ENCODE results near the gene HECW1.

The HECW1 gene

DNA sequence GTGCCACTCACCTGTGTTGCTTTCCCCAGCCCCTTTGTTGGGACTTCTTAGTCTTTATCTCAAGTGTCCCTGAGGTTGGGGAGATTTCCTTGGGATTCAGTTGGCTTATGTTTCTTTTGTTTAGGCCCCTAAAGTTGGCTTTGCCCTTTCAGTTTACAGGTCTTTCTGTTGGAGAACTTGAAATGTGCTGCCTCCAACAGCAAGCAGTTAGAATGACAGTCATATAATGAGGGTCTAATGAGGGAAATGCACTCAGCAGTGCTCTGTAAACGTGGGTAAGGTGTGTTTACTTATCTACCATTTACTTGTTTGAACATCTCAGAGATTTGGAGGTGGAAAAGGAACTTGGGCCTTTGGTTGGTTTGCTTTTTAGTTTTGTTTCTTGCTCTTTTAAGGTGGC is 279.1 kb downstream of the HECW1 start:
- Histone ChIP-seq H3K27me3 (ENCODE audit: control insufficient read depth, insufficient read depth, low read length) (no peaks in the 10 kb centered on the region), H3K4me3 (ENCODE audit: low read depth, low read length) (no peak overlapping the region), H3K9me3 (ENCODE audit: control insufficient read depth, insufficient read depth, low read length) (peaks cover 4% of the 10 kb centered on the region), H3K4me1 (ENCODE audit: control insufficient read depth, insufficient read depth, low read length) (peaks cover 14% of the 10 kb centered on the region), H3K9ac (ENCODE audit: low read depth, low read length) (no peak overlapping the region), H3K36me3 (ENCODE audit: control insufficient read depth, insufficient read depth, low read length) (no peaks in the 10 kb centered on the region)

DNA sequence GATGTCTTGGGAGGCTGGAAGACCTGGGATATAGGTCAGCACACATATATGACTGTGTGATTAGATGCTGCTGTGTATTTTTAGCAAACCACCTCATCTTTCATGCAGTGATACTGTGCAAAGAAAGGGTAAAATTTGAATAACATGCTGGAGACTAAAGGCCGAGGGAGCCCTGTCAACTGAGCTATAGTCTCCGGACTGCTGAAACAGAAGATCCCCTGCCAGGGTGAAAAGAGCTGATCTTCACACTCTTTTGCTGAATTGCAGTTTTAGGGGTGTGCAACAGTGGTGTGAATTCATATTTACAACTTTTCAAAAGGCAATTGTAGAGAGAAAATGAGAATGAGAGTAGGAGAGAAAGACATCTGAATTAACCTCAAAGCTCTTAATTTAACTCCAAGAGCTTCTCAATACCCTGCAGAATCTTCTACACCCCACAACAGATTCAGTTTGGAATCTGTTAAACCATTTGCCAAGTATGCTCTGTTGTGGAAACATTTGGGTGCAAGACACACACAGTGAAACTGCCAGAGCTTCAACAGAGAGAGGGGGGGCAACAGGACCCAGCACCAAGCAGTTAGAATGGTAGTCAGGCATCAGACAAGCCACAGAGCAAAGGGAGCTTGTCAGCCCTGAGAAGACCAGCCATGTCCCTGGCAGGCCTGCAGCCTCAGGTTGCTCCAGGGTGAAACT is 280.3 kb downstream of the HECW1 start:
- peaks cover 4% of the 10 kb centered on the region for H3K9me3 ChIP-seq (ENCODE audit: control insufficient read depth, insufficient read depth, low read length)
- no peaks in the 10 kb centered on the region for H3K27me3 ChIP-seq (ENCODE audit: control insufficient read depth, insufficient read depth, low read length)
- H3K9ac ChIP-seq (ENCODE audit: low read depth, low read length), result peak overlapping the region; percentile 2
- peaks cover 20% of the 10 kb centered on the region for H3K4me1 ChIP-seq (ENCODE audit: control insufficient read depth, insufficient read depth, low read length)
- H3K4me3 ChIP-seq (ENCODE audit: low read depth, low read length), result no peak overlapping the region
- no peaks in the 10 kb centered on the region for H3K36me3 ChIP-seq (ENCODE audit: control insufficient read depth, insufficient read depth, low read length)

DNA sequence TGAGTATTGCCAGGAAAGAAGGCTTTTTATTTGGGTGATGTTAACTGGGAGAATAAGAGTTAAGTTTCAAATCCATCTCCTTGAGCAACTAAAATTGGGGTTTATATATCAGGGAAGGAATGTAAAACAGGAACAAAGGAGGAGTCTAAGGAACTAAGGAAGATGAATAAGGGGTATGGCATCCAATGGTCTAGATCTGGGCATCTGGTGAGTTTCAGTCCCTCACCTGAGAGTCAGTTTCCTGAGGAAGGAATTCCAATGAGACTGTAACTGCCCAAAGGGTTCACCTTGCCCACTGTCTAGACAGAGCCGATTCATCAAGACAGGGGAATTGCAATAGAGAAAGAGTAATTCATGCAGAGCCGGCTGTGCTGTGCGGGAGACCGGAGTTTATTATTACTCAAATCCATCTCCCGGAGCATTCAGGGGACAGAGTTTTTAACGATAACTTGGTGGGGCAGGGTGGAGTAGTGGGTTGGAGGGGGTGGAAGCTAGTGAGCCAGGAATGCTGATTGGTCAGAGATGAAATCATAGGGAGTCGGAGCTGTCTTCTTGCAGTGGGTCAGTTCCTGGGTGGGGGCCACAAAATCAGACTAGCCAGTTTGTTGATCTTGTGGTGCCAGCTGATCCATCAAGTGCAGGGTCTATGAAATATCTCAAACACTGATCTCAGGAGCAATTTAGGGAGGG is 282.1 kb downstream of the HECW1 start:
- no peaks in the 10 kb centered on the region for H3K36me3 ChIP-seq (ENCODE audit: control insufficient read depth, insufficient read depth, low read length)
- no peak overlapping the region for H3K4me3 ChIP-seq (ENCODE audit: low read depth, low read length)
- H3K4me1 ChIP-seq (ENCODE audit: control insufficient read depth, insufficient read depth, low read length), result peaks cover 20% of the 10 kb centered on the region
- no peak overlapping the region for H3K9ac ChIP-seq (ENCODE audit: low read depth, low read length)
- H3K27me3 ChIP-seq (ENCODE audit: control insufficient read depth, insufficient read depth, low read length), result no peaks in the 10 kb centered on the region
- peaks cover 4% of the 10 kb centered on the region for H3K9me3 ChIP-seq (ENCODE audit: control insufficient read depth, insufficient read depth, low read length)

DNA sequence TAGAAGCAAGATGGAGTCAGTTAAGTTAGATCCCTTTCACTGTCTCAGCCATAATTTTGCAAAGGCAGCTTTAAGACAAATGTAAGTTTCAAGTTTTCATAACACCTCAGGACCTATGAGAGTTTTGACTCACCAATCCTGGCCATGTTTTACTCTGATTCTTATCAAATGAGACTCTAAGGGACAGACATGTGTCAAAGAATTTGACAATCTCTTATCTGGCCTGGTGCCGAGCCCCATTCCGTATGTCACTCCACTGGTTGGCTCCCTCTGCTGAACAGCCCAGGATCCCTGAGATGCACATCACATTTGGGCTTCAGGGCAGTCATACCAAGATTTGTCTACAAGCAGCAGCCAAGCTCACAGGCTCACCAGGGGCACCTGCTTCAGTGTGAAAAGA is 282.9 kb downstream of the HECW1 start:
- no peaks in the 10 kb centered on the region for H3K27me3 ChIP-seq (ENCODE audit: control insufficient read depth, insufficient read depth, low read length)
- H3K9me3 ChIP-seq (ENCODE audit: control insufficient read depth, insufficient read depth, low read length), result peaks cover 3% of the 10 kb centered on the region
- H3K36me3 ChIP-seq (ENCODE audit: control insufficient read depth, insufficient read depth, low read length), result no peaks in the 10 kb centered on the region
- H3K4me3 ChIP-seq (ENCODE audit: low read depth, low read length), result no peak overlapping the region
- H3K4me1 ChIP-seq (ENCODE audit: control insufficient read depth, insufficient read depth, low read length), result peaks cover 20% of the 10 kb centered on the region
- H3K9ac ChIP-seq (ENCODE audit: low read depth, low read length), result no peak overlapping the region

DNA sequence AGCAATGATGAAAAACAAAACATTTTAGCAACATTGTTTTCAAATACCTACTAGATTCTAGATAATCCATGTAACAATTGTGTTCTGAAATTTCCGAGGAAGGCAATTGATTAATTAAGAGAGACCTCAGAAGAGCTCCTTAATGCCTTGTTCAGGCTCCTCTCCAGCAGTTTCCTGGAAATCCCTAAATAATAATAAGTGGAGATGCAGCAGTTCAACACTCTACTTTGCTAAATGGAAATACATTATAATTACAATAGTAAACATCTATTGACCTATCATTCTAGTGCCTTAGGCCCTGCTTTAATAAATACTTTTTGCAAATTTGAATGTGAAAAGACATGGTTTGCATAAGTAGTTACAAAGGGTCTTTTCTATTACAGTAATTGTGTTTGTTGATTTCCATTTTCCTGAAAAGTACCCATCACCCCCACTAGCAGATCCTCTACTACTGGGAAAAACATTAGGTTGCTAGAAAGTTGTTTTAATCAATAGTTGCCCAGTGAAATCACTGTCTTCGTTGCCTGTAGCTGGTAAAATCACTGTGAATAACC is 283.8 kb downstream of the HECW1 start:
- H3K4me3 ChIP-seq (ENCODE audit: low read depth, low read length), result no peak overlapping the region

DNA sequence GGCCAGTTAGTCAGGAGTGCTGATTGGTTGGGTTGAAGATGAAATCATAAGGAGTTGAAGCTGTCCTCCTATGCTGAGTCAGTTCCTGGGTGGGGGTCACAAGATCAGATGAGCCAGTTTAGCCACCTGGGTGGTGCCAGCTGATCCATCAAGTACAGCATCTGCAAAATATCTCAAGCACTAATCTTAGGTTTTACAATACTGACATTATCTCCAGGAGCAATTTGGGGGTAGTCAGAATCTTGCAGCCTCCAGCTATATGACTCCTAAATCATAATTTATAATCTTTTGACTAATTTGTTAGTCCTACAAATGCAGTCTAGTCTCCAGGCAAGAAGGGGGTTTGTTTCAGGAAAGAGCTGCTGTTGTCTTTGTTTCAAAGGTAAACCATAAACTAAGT is 286.4 kb downstream of the HECW1 start:
- no peaks in the 10 kb centered on the region for H3K36me3 ChIP-seq (ENCODE audit: control insufficient read depth, insufficient read depth, low read length)
- no peak overlapping the region for H3K9ac ChIP-seq (ENCODE audit: low read depth, low read length)
- H3K4me3 ChIP-seq (ENCODE audit: low read depth, low read length), result no peak overlapping the region
- no peaks in the 10 kb centered on the region for H3K9me3 ChIP-seq (ENCODE audit: control insufficient read depth, insufficient read depth, low read length)
- H3K4me1 ChIP-seq (ENCODE audit: control insufficient read depth, insufficient read depth, low read length), result peaks cover 20% of the 10 kb centered on the region
- no peaks in the 10 kb centered on the region for H3K27me3 ChIP-seq (ENCODE audit: control insufficient read depth, insufficient read depth, low read length)

More for the DNA sequence above, 283.8 kb downstream of the HECW1 start:
- H3K9me3 ChIP-seq (ENCODE audit: control insufficient read depth, insufficient read depth, low read length), result no peaks in the 10 kb centered on the region
- H3K27me3 ChIP-seq (ENCODE audit: control insufficient read depth, insufficient read depth, low read length), result no peaks in the 10 kb centered on the region
- H3K4me1 ChIP-seq (ENCODE audit: control insufficient read depth, insufficient read depth, low read length), result peaks cover 20% of the 10 kb centered on the region
- H3K9ac ChIP-seq (ENCODE audit: low read depth, low read length), result no peak overlapping the region
- no peaks in the 10 kb centered on the region for H3K36me3 ChIP-seq (ENCODE audit: control insufficient read depth, insufficient read depth, low read length)

DNA sequence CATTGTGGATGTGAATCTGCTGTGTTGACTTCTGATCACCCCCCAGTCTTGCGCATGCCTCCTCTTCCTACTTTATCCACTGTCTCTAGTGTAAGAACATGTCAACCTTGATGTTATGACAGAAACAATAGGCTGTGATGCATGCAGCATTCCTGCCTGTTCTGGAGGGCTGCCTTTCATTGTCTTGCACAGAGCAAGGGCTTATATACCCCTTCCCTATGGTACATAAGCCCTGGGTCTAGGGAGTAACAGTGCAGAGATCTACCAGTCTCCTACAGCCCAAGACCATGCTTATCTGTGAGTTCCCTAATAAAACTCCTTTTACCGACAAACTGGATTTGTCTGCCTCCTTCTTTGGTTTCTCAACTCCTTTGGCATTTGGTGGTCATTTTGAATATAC is 293.5 kb downstream of the HECW1 start:
- H3K9ac ChIP-seq (ENCODE audit: low read depth, low read length), result no peak overlapping the region
- H3K36me3 ChIP-seq (ENCODE audit: control insufficient read depth, insufficient read depth, low read length), result no peaks in the 10 kb centered on the region
- no peaks in the 10 kb centered on the region for H3K4me1 ChIP-seq (ENCODE audit: control insufficient read depth, insufficient read depth, low read length)

DNA sequence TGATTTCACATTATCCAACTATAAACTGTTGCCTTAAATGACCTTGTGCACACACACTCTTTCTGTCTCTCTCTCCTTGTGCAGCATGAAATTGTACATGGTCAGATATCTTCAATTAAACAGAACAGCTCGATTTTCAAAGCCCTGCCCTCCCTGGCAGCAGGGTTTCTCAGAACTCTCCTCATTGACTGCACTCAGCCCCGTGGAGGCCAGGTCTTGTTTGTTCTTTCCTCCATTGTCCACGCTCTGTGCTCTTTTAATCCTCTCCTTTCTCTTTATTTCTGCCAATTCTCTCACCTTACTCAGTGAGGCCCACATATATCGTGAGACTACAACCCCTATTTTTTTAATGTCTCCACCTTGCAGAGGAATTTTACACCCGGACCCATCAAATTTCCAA is 294.5 kb downstream of the HECW1 start:
- no peaks in the 10 kb centered on the region for H3K9me3 ChIP-seq (ENCODE audit: control insufficient read depth, insufficient read depth, low read length)
- H3K9ac ChIP-seq (ENCODE audit: low read depth, low read length), result no peak overlapping the region
- H3K4me3 ChIP-seq (ENCODE audit: low read depth, low read length), result no peak overlapping the region
- no peaks in the 10 kb centered on the region for H3K36me3 ChIP-seq (ENCODE audit: control insufficient read depth, insufficient read depth, low read length)
- H3K27me3 ChIP-seq (ENCODE audit: control insufficient read depth, insufficient read depth, low read length), result no peaks in the 10 kb centered on the region
- no peaks in the 10 kb centered on the region for H3K4me1 ChIP-seq (ENCODE audit: control insufficient read depth, insufficient read depth, low read length)

More for the DNA sequence above, 293.5 kb downstream of the HECW1 start:
- H3K4me3 ChIP-seq (ENCODE audit: low read depth, low read length), result no peak overlapping the region
- H3K27me3 ChIP-seq (ENCODE audit: control insufficient read depth, insufficient read depth, low read length), result no peaks in the 10 kb centered on the region
- H3K9me3 ChIP-seq (ENCODE audit: control insufficient read depth, insufficient read depth, low read length), result no peaks in the 10 kb centered on the region

DNA sequence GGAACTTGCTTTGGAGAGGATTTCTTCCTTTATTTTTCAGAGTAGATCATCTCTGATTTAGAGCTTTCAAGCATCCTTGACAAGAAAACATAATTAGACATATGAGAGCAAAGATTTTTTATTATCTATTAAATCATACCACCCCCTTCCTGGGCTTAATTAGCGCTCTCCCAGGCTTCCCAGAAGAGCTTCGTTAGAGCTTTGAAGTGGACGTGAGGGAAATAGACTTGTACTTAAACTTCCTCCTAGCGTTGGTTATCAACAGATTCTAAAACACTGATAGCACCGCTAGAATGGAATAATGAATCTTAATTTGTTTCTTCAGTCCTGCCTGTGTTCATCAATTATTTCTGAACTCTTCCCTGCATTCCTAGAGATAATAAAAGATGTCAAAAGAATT is 296.5 kb downstream of the HECW1 start:
- Histone ChIP-seq H3K9me3 (ENCODE audit: control insufficient read depth, insufficient read depth, low read length) (no peaks in the 10 kb centered on the region), H3K4me1 (ENCODE audit: control insufficient read depth, insufficient read depth, low read length) (no peaks in the 10 kb centered on the region), H3K9ac (ENCODE audit: low read depth, low read length) (no peak overlapping the region), H3K36me3 (ENCODE audit: control insufficient read depth, insufficient read depth, low read length) (no peaks in the 10 kb centered on the region), H3K27me3 (ENCODE audit: control insufficient read depth, insufficient read depth, low read length) (no peaks in the 10 kb centered on the region), H3K4me3 (ENCODE audit: low read depth, low read length) (no peak overlapping the region)

DNA sequence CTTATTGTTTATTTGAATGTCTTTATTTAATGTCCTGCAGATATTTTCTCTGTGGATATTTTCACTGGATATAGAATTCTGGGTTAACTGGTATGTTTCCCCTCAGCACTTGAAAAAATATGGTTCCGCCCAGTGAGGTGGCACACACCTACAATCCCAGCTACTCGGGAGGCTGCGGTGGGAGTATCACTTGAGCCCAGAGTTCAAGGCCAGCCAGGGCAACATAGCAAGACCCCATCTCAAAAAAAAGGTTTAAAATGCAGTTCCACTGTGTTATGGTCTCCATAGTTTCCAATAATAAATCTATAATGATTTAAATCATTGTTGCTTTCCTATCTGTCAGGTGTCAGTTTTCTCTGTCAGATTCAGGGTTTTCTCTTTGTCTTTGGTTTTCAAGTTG is 305.0 kb downstream of the HECW1 start:
- no peaks in the 10 kb centered on the region for H3K36me3 ChIP-seq (ENCODE audit: control insufficient read depth, insufficient read depth, low read length)
- H3K9ac ChIP-seq (ENCODE audit: low read depth, low read length), result no peak overlapping the region
- no peaks in the 10 kb centered on the region for H3K27me3 ChIP-seq (ENCODE audit: control insufficient read depth, insufficient read depth, low read length)
- H3K4me3 ChIP-seq (ENCODE audit: low read depth, low read length), result no peak overlapping the region
- H3K9me3 ChIP-seq (ENCODE audit: control insufficient read depth, insufficient read depth, low read length), result no peaks in the 10 kb centered on the region
- no peaks in the 10 kb centered on the region for H3K4me1 ChIP-seq (ENCODE audit: control insufficient read depth, insufficient read depth, low read length)

DNA sequence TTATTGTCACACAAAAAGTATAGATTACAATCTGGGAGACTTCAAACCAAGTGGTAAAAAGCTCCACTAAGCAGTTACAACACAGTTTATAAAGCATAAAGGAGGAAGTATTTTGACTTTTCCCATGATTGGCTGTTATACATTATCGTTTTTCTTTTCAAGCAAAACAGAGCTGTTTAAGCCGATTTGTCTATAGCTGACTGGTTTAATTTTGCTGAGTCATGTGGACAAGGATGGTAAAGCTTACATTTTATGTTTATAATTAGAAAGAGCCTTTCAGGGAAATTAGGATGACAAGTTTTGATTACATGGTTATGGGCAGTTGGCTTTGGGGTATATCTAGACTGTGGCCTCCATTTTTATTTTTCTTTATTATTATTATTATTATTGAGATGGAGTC is 318.0 kb downstream of the HECW1 start:
- H3K4me1 ChIP-seq (ENCODE audit: control insufficient read depth, insufficient read depth, low read length), result no peaks in the 10 kb centered on the region
- no peaks in the 10 kb centered on the region for H3K27me3 ChIP-seq (ENCODE audit: control insufficient read depth, insufficient read depth, low read length)
- H3K36me3 ChIP-seq (ENCODE audit: control insufficient read depth, insufficient read depth, low read length), result no peaks in the 10 kb centered on the region
- no peak overlapping the region for H3K9ac ChIP-seq (ENCODE audit: low read depth, low read length)
- no peak overlapping the region for H3K4me3 ChIP-seq (ENCODE audit: low read depth, low read length)
- H3K9me3 ChIP-seq (ENCODE audit: control insufficient read depth, insufficient read depth, low read length), result no peaks in the 10 kb centered on the region

DNA sequence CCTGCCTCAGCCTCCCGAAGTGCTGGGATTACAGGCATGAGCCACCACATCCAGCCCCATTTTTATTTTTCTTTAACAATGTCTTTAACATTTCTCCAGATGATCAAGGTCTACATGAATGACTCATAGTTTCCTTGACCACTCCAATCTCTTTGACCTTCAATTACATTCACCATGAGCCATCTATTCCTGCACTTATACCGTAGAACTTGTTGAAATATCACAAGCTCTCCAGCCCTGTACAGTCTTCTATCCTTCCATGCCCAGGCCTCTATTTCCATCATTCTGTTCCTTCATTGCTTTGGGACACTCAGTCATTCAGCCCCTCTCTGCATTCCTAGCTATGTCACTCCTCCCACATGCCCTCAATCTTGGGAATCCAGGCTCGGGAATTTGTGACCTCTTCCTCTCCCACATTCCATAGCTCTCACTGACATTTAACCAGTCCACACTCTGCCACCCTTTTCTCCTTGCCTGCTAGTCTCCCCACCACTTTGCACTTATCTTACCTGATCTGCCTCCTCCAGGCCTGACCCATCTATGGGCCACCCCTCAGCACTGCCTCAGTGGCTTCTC is 318.7 kb downstream of the HECW1 start:
- Histone ChIP-seq H3K9me3 (ENCODE audit: control insufficient read depth, insufficient read depth, low read length) (no peaks in the 10 kb centered on the region), H3K27me3 (ENCODE audit: control insufficient read depth, insufficient read depth, low read length) (no peaks in the 10 kb centered on the region), H3K4me3 (ENCODE audit: low read depth, low read length) (no peak overlapping the region), H3K36me3 (ENCODE audit: control insufficient read depth, insufficient read depth, low read length) (no peaks in the 10 kb centered on the region), H3K4me1 (ENCODE audit: control insufficient read depth, insufficient read depth, low read length) (no peaks in the 10 kb centered on the region), H3K9ac (ENCODE audit: low read depth, low read length) (no peak overlapping the region)

Data from iPS-15b (cell line).